ENCODE measurements around the gene WDR5. TPM values are rescaled to one million over a fixed set of nuclear protein-coding genes. Genes with fewer than 3 reads are reported as not detected.

The WDR5 gene
- total RNA-seq, 1 donor from 2014 or later = 26.6 TPM

Other genes with a start within 250 kb of the WDR5 start
- 9.1 TPM for gene VAV2, start 143.8 kb upstream of the WDR5 start, total RNA-seq
- gene BRD3OS, start 110.6 kb upstream of the WDR5 start, total RNA-seq = 5.3 TPM
- 13.2 TPM for gene BRD3, start 68.1 kb upstream of the WDR5 start, total RNA-seq
- 85.2 TPM for gene RNU6ATAC, start 28.5 kb downstream of the WDR5 start, total RNA-seq
- 52.4 TPM for gene RXRA, start 190.4 kb downstream of the WDR5 start, total RNA-seq

All from esophagus mucosa (tissue), 1 donor.